NCI-H2171 (cell line): ENCODE data around the gene THRB.

Experiments
- DNase-seq: peaks from one replicate; lab custom pipeline; 2025; lab: John Stamatoyannopoulos, UW

Gene THRB

GRCh38 chr3:24512564-24513197, 18.0 kb upstream of the THRB start:
- DNase-seq, result no peak

GRCh38 chr3:24510030-24510648, 15.5 kb upstream of the THRB start:
- no peak for DNase-seq

GRCh38 chr3:24508423-24508839, 13.8 kb upstream of the THRB start:
- DNase-seq, result no peak

GRCh38 chr3:24507776-24508422, 13.2 kb upstream of the THRB start:
- DNase-seq, result no peak

GRCh38 chr3:24506966-24507775, 12.5 kb upstream of the THRB start:
- DNase-seq, result no peak

- DNase-seq, result no peak
Measured at GRCh38 chr3:24505691-24506550, 11.3 kb upstream of the THRB start.

- DNase-seq, result no peak
Measured at GRCh38 chr3:24504772-24505171, 10.1 kb upstream of the THRB start.

- DNase-seq, result no peak
Measured at GRCh38 chr3:24503616-24504113, 9.0 kb upstream of the THRB start.

- DNase-seq, result no peak
Measured at GRCh38 chr3:24502690-24503089, 8.0 kb upstream of the THRB start.

- no peak for DNase-seq
Measured at GRCh38 chr3:24500806-24501205, 6.2 kb upstream of the THRB start.

- DNase-seq, result no peak
Measured at GRCh38 chr3:24499991-24500390, 5.3 kb upstream of the THRB start.

GRCh38 chr3:24498796-24499195, 4.1 kb upstream of the THRB start:
- no peak for DNase-seq

- no peak for DNase-seq
Measured at GRCh38 chr3:24498391-24498790, 3.7 kb upstream of the THRB start.

- DNase-seq, result no peak
Measured at GRCh38 chr3:24497942-24498341, 3.3 kb upstream of the THRB start.

GRCh38 chr3:24496529-24497482, 2.2 kb upstream of the THRB start:
- DNase-seq, result no peak

- no peak for DNase-seq
Measured at GRCh38 chr3:24495326-24495994, 810 bp upstream of the THRB start.

- DNase-seq, result no peak
Measured at GRCh38 chr3:24493746-24494617, 668 bp downstream of the THRB start.

- no peak for DNase-seq
Measured at GRCh38 chr3:24492971-24493551, 1.6 kb downstream of the THRB start.
